H1 (cell line): ENCODE measurements around the gene IDI2. TPM values are rescaled to one million over a fixed set of nuclear protein-coding genes. Genes with fewer than 3 reads are reported as not detected.

Experiments
- CTCF ChIA-PET: fragments of 300-600 bp; sonication (Branson Sonifier 250); formaldehyde crosslinking; loops from one replicate; lab custom pipeline; 2021; ENCODE audit not compliant: partially characterized antibody; lab: Charles Lee
- POLR2A ChIA-PET: fragments of 300-600 bp; sonication (Branson Sonifier 250); formaldehyde crosslinking; loops from one replicate; lab custom pipeline; 2021; ENCODE audit warnings: inconsistent platforms; ENCODE audit not compliant: partially characterized antibody; lab: Charles Lee
- DNase-seq, 2 experiments: peaks; one replicate each; pipeline versions ENCODE4 v3.0.0 to v3.0.0-alpha.2; 2010 to 2022; ENCODE audit warnings: low spot score in 2 of 2, low read depth in 1 of 2, mixed read lengths in 1 of 2
- FAIRE-seq: peaks from 2 replicates; lab custom pipeline; 2011; peaks lifted over from hg19 to GRCh38; lab: Jason Lieb, UNC
- H2AFZ ChIP-seq: 2 replicates; pipeline ENCODE4 v1.8.1; 2012; ENCODE audit warnings: low read length, inconsistent platforms
- H2AK5ac ChIP-seq: 2 replicates; pipeline ENCODE4 v1.6.1; 2013; ENCODE audit warnings: low read depth, low read length
- H2BK120ac ChIP-seq: replicated peaks from 2 replicates; pipeline ENCODE3; 2013; ENCODE audit warnings: low read depth, low read length, inconsistent platforms
- H2BK12ac ChIP-seq: 2 replicates; pipeline ENCODE4 v1.6.1; 2013; ENCODE audit warnings: low read depth, low read length
- H2BK15ac ChIP-seq: 2 replicates; pipeline ENCODE4 v1.6.1; 2013; ENCODE audit warnings: low read length
- H2BK20ac ChIP-seq: 2 replicates; pipeline ENCODE4 v1.6.1; 2013; ENCODE audit warnings: low read length
- H2BK5ac ChIP-seq: 2 replicates; pipeline ENCODE4 v1.6.1; 2013; ENCODE audit warnings: low read depth, low read length
- H3K14ac ChIP-seq: 2 replicates; pipeline ENCODE4 v1.6.1; 2013; ENCODE audit warnings: inconsistent platforms; ENCODE audit not compliant: insufficient read length
- H3K18ac ChIP-seq: 2 replicates; pipeline ENCODE4 v1.6.1; 2013; ENCODE audit warnings: low read length; ENCODE audit errors: extremely low read depth
- H3K23ac ChIP-seq: 2 replicates; pipeline ENCODE4 v1.6.1; 2013; ENCODE audit warnings: inconsistent platforms; ENCODE audit not compliant: insufficient read length
- H3K23me2 ChIP-seq: 2 replicates; pipeline ENCODE4 v1.6.1; 2013; ENCODE audit warnings: low read depth, low read length
- H3K27ac ChIP-seq: 2 replicates; pipeline ENCODE4 v1.6.1; 2011; ENCODE audit warnings: low read depth, low read length, inconsistent platforms
- H3K27me3 ChIP-seq, 4 experiments: replicated peaks in 1 of 4; 1 replicate in 1 of 4; 2 replicates in 3 of 4; pipeline versions ENCODE4 v1.6.1 to v1.8.1; 2011 to 2013; ENCODE audit warnings: low read length in 3 of 4, mild to moderate bottlenecking in 3 of 4, inconsistent platforms in 2 of 4, mixed read lengths in 2 of 4, moderate library complexity in 1 of 4; ENCODE audit not compliant: control insufficient read depth in 3 of 4, insufficient read depth in 3 of 4; ENCODE audit errors: extremely low read depth in 1 of 4
- H3K36me3 ChIP-seq, 4 experiments: 2 replicates each; pipeline versions ENCODE4 v1.6.1 to v1.8.1; 2011 to 2013; ENCODE audit warnings: mild to moderate bottlenecking in 4 of 4, low read length in 3 of 4, moderate library complexity in 2 of 4, control low read depth in 1 of 4, inconsistent platforms in 1 of 4; ENCODE audit not compliant: insufficient read depth in 4 of 4, control insufficient read depth in 2 of 4
- H3K4ac ChIP-seq: replicated peaks from 2 replicates; pipeline ENCODE3; 2013; ENCODE audit warnings: low read length, low read depth, mixed read lengths, inconsistent platforms; ENCODE audit not compliant: insufficient read length
- H3K4me1 ChIP-seq, 4 experiments: replicated peaks in 1 of 4; 1 replicate in 1 of 4; 2 replicates in 3 of 4; pipeline versions ENCODE4 v1.6.1 to v1.8.1; 2011 to 2013; ENCODE audit warnings: low read length in 3 of 4, inconsistent platforms in 2 of 4, mixed read lengths in 1 of 4; ENCODE audit not compliant: insufficient read depth in 4 of 4, control insufficient read depth in 3 of 4
- H3K4me2 ChIP-seq, 2 experiments: 2 replicates each; pipeline versions ENCODE4 v1.6.1 to v1.8.1; 2011 to 2013; ENCODE audit warnings: low read depth in 2 of 2, low read length in 2 of 2, control low read depth in 1 of 2, inconsistent platforms in 1 of 2, mild to moderate bottlenecking in 1 of 2; ENCODE audit not compliant: insufficient read depth in 1 of 2
- H3K4me3 ChIP-seq, 4 experiments: fragments of 200-600, 300-600 bp in 1 of 4; sonication (generic), shearing (Covaris generic), sonication (Bioruptor Twin) in 1 of 4; 2 replicates each; pipeline versions ENCODE4 v1.5.1 to v1.8.1; 2011 to 2016; ENCODE audit warnings: low read length in 4 of 4, low read depth in 3 of 4, control low read depth in 2 of 4, inconsistent platforms in 2 of 4, mild to moderate bottlenecking in 2 of 4, mixed read lengths in 1 of 4, moderate library complexity in 1 of 4; ENCODE audit not compliant: insufficient read depth in 2 of 4; ENCODE audit errors: extremely low read depth in 1 of 4
- H3K56ac ChIP-seq: replicated peaks from 2 replicates; pipeline ENCODE3; 2013; ENCODE audit warnings: low read depth, mild to moderate bottlenecking, mixed read lengths, low read length, inconsistent platforms; ENCODE audit not compliant: insufficient read length
- H3K79me1 ChIP-seq: 2 replicates; pipeline ENCODE4 v1.6.1; 2013; ENCODE audit warnings: low read depth, low read length, control low read depth
- H3K79me2 ChIP-seq, 2 experiments: 2 replicates each; pipeline versions ENCODE4 v1.6.1 to v1.8.1; 2012 to 2013; ENCODE audit warnings: low read length in 2 of 2, mild to moderate bottlenecking in 2 of 2, inconsistent platforms in 1 of 2; ENCODE audit not compliant: insufficient read depth in 2 of 2, control insufficient read depth in 1 of 2
- H3K9ac ChIP-seq, 4 experiments: replicated peaks in 1 of 4; 1 replicate in 1 of 4; 2 replicates in 3 of 4; pipeline versions ENCODE4 v1.6.1 to v1.8.1; 2011 to 2013; ENCODE audit warnings: low read depth in 3 of 4, low read length in 3 of 4, control low read depth in 2 of 4, mild to moderate bottlenecking in 2 of 4, moderate library complexity in 2 of 4, inconsistent platforms in 1 of 4; ENCODE audit errors: extremely low read depth in 1 of 4
- H3K9me3 ChIP-seq, 2 experiments: 2 replicates each; pipeline versions ENCODE4 v1.6.1 to v1.8.1; 2012 to 2013; ENCODE audit warnings: mild to moderate bottlenecking in 2 of 2, moderate library complexity in 2 of 2, control low read depth in 1 of 2, inconsistent platforms in 1 of 2, low read depth in 1 of 2, low read length in 1 of 2, mixed read lengths in 1 of 2; ENCODE audit not compliant: insufficient read depth in 2 of 2
- H4K20me1 ChIP-seq, 2 experiments: replicated peaks in 1 of 2; 2 replicates each; pipeline versions ENCODE3 to v1.8.1; 2011 to 2013; ENCODE audit warnings: inconsistent platforms in 2 of 2, low read length in 2 of 2, mild to moderate bottlenecking in 1 of 2; ENCODE audit not compliant: insufficient read depth in 2 of 2, control insufficient read depth in 1 of 2
- H4K5ac ChIP-seq: 2 replicates; pipeline ENCODE4 v1.6.1; 2013; ENCODE audit warnings: low read length, low read depth, mixed read lengths, inconsistent platforms; ENCODE audit not compliant: insufficient read length
- H4K8ac ChIP-seq: 2 replicates; pipeline ENCODE4 v1.8.0; 2013; ENCODE audit warnings: mild to moderate bottlenecking, moderate library complexity, low read length, inconsistent platforms; ENCODE audit not compliant: insufficient read depth; ENCODE audit errors: extremely low read depth
- H4K91ac ChIP-seq: replicated peaks from 2 replicates; pipeline ENCODE3; 2013; ENCODE audit warnings: low read length, mixed read lengths, inconsistent platforms; ENCODE audit not compliant: insufficient read length
- HDAC2 ChIP-seq, 2 experiments: fragments of 300-600 bp in 1 of 2; sonication (generic) in 1 of 2; IDR thresholded peaks; 2 replicates each; pipeline ENCODE4 v1.6.1; 2011 to 2012; ENCODE audit warnings: low read depth in 2 of 2, low read length in 2 of 2, mild to moderate bottlenecking in 2 of 2, moderate library complexity in 2 of 2, borderline replicate concordance in 1 of 2, inconsistent platforms in 1 of 2
- JUND ChIP-seq: IDR thresholded peaks from 2 replicates; pipeline ENCODE4 v1.6.1; 2011; ENCODE audit warnings: mild to moderate bottlenecking, improper control_type of control experiment, low read length
- PHF8 ChIP-seq: fragments of 200-600 bp; sonication (generic); conservative IDR thresholded peaks from 2 replicates; pipeline ENCODE4 v1.7.1; 2012; ENCODE audit warnings: low read depth, mild to moderate bottlenecking, inconsistent platforms, low read length, moderate library complexity
- RAD21 ChIP-seq, 2 experiments: IDR thresholded peaks in 1 of 2; conservative IDR thresholded peaks in 1 of 2; 2 replicates each; pipeline ENCODE4 v1.6.1; 2011; ENCODE audit warnings: low read depth in 2 of 2, low read length in 2 of 2, improper control_type of control experiment in 1 of 2, inconsistent platforms in 1 of 2, mild to moderate bottlenecking in 1 of 2, moderate library complexity in 1 of 2
- RFX5 ChIP-seq: IDR thresholded peaks from 2 replicates; pipeline ENCODE4 v1.6.1; 2011; ENCODE audit warnings: low read depth, low read length, improper control_type of control experiment, borderline replicate concordance
- SAP30 ChIP-seq: fragments of 300-600 bp; sonication (generic); IDR thresholded peaks from 2 replicates; pipeline ENCODE4 v1.7.1; 2012; ENCODE audit warnings: low read length, moderate library complexity, mild to moderate bottlenecking, inconsistent platforms; ENCODE audit not compliant: insufficient read depth, insufficient replicate concordance
- SIRT6 ChIP-seq: IDR thresholded peaks from one replicate; pipeline ENCODE4 v1.7.1; 2012; ENCODE audit warnings: low read length, inconsistent platforms
- SIX5 ChIP-seq: IDR thresholded peaks from 2 replicates; pipeline ENCODE4 v1.6.1; 2011; ENCODE audit warnings: mild to moderate bottlenecking, low read depth, low read length
- WGBS, 2 experiments: shearing (Covaris generic) in 1 of 2; methylation state at CpG; one replicate each; pipeline versions ENCODE4 v1.1.6 to v1.1.7; 2013 to 2015; ENCODE audit warnings: low lambda C conversion rate in 2 of 2, mixed read lengths in 2 of 2, inconsistent platforms in 1 of 2, low coverage in 1 of 2, missing lambda C conversion rate in 1 of 2; ENCODE audit not compliant: insufficient replicate concordance in 2 of 2, insufficient coverage in 1 of 2, insufficient read length in 1 of 2; ENCODE audit errors: extremely low coverage in 1 of 2, missing lambda C conversion rate in 1 of 2; 5-methylcytosine and 5-hydroxymethylcytosine counted together
- polyA plus RNA-seq, 7 experiments: library from polyadenylated mRNA; depleted of rRNA in 3 of 7; stranded (reverse) in 5 of 7; unstranded in 2 of 7; fragments of >200 nt in 5 of 7; fragments of 200-250 nt in 2 of 7; gene quantifications; 1 replicate in 5 of 7; 2 replicates in 1 of 7; 4 replicates in 1 of 7; pipeline versions ENCODE4 v1.2.1 to v1.2.3, GENCODE V29; 2011 to 2013; ENCODE audit warnings: missing spikeins in 2 of 7, mixed read lengths in 2 of 7
- total RNA-seq: library from RNA; stranded (reverse); fragmentation: NEBNext Ultra II Directional; extraction: Animal tissue kit (Norgen Biotek cat#: 25700); gene quantifications from 2 replicates; pipeline ENCODE4 v1.2.1, GENCODE V29; 2021
- TF ChIP-seq, protein P1 (sequence below): IDR thresholded peaks from 2 replicates; pipeline ENCODE4 v1.6.1; 2012; ENCODE audit warnings: low read length, inconsistent platforms

The IDI2 gene
- total and polyA plus RNA-seq, 2 of the 8 experiments (the other 6 are each of a cell fraction or from before 2014, with no cell fraction given): not detected

DNA sequence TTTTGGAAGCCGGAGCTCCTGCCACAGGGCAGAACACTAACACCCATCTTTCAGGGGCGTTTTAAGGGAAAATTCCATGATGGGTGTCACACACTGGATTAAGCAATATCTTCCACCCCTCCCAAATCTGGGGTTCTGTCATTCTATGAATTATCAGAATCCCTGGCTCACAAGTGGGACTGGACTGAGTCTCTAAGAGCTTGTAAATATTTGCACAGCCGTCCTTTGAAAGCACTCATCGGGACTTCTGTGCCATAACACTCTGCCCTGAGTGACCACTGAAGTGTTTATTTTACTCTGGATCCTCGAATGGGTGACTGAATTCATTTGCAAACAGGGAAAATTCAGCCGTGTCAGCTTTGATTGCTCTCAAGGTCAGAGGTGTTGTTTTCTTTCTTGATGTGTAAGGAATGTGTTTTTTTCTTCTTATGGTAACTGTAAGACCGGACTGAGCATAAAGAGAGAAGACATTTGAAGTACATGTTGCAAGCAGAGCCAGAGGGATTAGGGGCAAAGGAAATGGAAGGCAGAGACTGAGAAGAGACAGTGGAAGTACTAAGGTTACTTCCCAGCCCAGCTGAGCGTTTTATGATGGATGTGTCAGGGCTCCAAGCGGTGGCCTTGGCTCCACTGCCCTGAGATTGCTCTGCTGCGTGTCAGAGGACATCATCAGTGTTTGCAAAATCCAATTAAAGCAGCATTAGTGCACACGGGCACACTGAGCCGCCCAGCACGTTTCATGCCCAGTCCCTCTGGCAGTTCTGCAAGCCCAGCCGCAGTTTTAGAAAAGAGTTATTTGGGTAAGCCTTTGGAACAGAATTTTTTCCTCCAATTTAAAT lies 55.1 kb downstream of the IDI2 start:
- POLR2A ChIA-PET: interaction anchor here (0.6 to 1.6 kb wide), 2 partner anchors 16 to 399 kb away, joined by 3 to 11 read pairs; no protein-coding TSS in a partner anchor
- no peak overlapping the region for H4K5ac ChIP-seq
- H2BK20ac ChIP-seq: no peak overlapping the region
- H3K27me3 ChIP-seq: no peaks in the 10 kb centered on the region
- H3K56ac ChIP-seq: no peak overlapping the region
- peaks cover 0 to 10% (median 3%) of the 10 kb centered on the region in 4 experiments; a peak in 4 of 7 replicates for H3K4me1 ChIP-seq
- no peak overlapping the region for H2BK15ac ChIP-seq
- no peak overlapping the region for H4K91ac ChIP-seq
- no peak overlapping the region for H3K27ac ChIP-seq
- 83% methylated on average over 14 of the region's 14 CpGs; no CpG with 5 or more reads in 1 of the 2 experiments for WGBS, 2 experiments
- no peaks in the 10 kb centered on the region for H3K79me1 ChIP-seq
- H3K9me3 ChIP-seq: no peaks in the 10 kb centered on the region
- H3K4ac ChIP-seq: no peak overlapping the region
- H3K4me3 ChIP-seq: no peak overlapping the region
- FAIRE-seq: no peak
- H2AK5ac ChIP-seq: no peak overlapping the region
- CTCF ChIA-PET: interaction anchor here (0.5 to 1.5 kb wide), 7 partner anchors 10 to 181 kb away, joined by 3 to 4 read pairs (median 3); no protein-coding TSS in a partner anchor
- no peak overlapping the region for H2BK120ac ChIP-seq
- no peaks in the 10 kb centered on the region for H3K23me2 ChIP-seq
- H2AFZ ChIP-seq: no peak overlapping the region
- DNase-seq: no peak
- no peak overlapping the region for H3K18ac ChIP-seq
- H3K23ac ChIP-seq: no peak overlapping the region
- no peaks in the 10 kb centered on the region for H4K20me1 ChIP-seq
- H3K14ac ChIP-seq: no peak overlapping the region
- H2BK12ac ChIP-seq: no peak overlapping the region
- H3K4me2 ChIP-seq: no peak overlapping the region
- H2BK5ac ChIP-seq: no peak overlapping the region
- H3K9ac ChIP-seq: no peak overlapping the region
- no peak overlapping the region for H4K8ac ChIP-seq
- no peaks in the 10 kb centered on the region for H3K79me2 ChIP-seq
- no peaks in the 10 kb centered on the region for H3K36me3 ChIP-seq
- TF ChIP-seq PHF8: no peak
- TF ChIP-seq, protein P1, sequence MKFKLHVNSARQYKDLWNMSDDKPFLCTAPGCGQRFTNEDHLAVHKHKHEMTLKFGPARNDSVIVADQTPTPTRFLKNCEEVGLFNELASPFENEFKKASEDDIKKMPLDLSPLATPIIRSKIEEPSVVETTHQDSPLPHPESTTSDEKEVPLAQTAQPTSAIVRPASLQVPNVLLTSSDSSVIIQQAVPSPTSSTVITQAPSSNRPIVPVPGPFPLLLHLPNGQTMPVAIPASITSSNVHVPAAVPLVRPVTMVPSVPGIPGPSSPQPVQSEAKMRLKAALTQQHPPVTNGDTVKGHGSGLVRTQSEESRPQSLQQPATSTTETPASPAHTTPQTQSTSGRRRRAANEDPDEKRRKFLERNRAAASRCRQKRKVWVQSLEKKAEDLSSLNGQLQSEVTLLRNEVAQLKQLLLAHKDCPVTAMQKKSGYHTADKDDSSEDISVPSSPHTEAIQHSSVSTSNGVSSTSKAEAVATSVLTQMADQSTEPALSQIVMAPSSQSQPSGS: no peak
- no peak for TF ChIP-seq RFX5
- TF ChIP-seq SIRT6: no peak
- TF ChIP-seq SAP30: no peak
- no peak for TF ChIP-seq RAD21 (IDR thresholded peaks at IDR 0.05 in 1 of 2, conservative IDR thresholded peaks at IDR 0.05 in 1 of 2; ENCODE audit: low read depth in 2 of 2, low read length in 2 of 2)
- TF ChIP-seq HDAC2 (IDR thresholded peaks at IDR 0.05; ENCODE audit: borderline replicate concordance in 1 of 2, low read depth in 2 of 2, low read length in 2 of 2): no peak
- TF ChIP-seq JUND: no peak
- no peak for TF ChIP-seq SIX5
